HG03045 (cell line): ENCODE measurements around the gene NUDT17.

ENCODE experiments used
- ATAC-seq: cut with Tn5 transposase; IDR thresholded peaks from one replicate; pipeline ENCODE4 v1.9.1; 2021; ENCODE audit warnings: mild to moderate bottlenecking, moderate library complexity; ENCODE audit not compliant: unreplicated experiment

The NUDT17 gene

DNA sequence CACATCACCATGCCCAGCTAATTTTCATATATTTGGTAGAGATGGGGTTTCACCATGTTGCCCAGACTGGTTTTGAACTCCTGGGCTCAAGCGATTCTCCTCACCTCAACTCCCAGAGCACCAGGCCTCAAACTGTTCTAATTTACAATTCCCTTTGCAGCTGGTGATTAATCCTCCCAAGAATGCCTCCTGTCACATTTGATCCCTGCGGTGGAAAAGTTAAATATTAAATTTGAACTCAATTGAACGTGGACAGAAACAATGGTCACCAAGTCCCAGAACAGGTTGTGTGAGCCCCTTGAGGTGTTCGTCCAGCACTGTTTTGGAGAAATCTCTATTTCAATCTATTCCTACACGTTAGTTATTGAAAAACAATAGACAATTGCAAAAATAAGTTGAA lies 42.2 kb downstream of the NUDT17 start:
- ATAC-seq, result no peak

DNA sequence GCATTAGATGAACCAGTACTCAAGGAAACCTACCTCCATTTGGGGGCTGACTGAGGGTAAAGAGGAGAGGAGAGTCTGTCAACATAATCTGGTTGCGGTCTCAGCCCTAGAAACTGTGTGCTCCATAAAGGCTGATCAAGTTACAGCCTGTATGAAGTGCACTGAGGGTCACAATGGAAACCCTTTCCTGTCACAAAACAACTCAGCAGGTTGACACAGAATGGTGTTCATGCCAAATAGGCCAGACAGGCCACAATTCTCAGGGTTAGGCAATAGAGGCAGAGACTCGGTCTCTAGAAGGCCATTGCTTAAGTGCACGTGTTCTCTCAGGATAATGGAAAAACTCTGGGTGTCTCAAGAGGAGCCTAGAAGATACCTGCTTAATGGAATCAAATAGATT lies 44.3 kb downstream of the NUDT17 start:
- ATAC-seq, result no peak

DNA sequence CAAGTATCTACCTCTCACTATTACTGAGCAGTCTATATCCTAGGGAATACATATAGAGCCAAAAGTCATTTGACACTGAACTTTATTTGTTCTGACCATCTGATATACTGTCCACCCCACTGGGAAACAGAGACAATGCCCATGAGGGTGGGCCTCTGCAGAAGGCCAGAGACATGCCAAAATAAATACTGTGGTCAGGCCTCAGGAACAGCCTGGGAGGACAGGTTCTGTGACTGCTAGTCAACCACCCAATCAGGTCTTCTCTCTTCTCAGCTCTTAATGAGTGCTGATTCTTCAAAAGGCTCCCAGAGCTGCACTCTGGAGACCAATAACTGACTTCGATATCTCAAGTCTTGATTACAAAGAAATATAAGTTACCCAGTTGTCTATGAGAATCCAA lies 45.7 kb downstream of the NUDT17 start:
- no peak for ATAC-seq

DNA sequence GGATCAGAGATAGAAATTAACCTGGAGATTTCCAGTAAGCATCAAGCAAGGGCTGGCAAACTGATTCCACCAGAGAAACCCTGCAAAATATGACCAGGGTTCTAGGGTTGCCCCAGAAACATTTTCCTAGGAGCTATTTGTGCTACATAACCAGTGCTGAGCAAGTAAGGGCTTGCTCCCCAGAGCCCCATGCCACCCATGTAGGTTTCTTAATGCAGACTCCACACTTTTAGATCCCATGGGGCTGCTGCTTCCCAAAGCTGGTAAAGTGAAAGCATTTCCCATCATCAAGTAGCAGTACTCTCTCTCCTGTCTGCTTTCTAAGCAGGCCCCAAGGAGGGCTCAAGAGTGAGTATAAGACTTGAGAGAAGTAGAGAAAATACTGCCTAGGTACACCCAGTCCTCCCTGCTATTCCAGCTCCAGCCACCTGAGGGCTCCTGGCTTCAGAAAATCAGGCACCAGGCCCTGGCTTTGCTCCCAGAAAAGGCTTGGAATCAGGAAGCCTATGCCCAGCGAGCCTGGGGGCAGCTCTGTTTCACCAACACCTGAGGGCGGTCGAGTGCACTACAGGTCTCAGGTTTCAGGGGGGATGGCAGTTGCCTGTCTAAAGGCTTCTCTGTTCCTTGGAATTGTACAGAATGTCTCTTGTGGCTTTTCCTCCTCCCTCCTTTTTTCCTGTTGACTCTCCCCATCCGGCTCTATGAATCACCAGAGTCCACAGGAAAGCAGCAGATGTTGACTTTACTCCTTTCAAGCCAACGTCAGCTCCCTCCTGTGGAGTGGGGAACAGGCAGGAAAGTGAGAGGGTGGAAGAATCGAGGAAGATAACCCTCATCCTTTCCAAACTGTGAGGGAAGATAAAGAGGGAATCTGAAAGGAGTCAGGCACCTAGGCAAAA lies 46.4 kb downstream of the NUDT17 start:
- no peak for ATAC-seq

DNA sequence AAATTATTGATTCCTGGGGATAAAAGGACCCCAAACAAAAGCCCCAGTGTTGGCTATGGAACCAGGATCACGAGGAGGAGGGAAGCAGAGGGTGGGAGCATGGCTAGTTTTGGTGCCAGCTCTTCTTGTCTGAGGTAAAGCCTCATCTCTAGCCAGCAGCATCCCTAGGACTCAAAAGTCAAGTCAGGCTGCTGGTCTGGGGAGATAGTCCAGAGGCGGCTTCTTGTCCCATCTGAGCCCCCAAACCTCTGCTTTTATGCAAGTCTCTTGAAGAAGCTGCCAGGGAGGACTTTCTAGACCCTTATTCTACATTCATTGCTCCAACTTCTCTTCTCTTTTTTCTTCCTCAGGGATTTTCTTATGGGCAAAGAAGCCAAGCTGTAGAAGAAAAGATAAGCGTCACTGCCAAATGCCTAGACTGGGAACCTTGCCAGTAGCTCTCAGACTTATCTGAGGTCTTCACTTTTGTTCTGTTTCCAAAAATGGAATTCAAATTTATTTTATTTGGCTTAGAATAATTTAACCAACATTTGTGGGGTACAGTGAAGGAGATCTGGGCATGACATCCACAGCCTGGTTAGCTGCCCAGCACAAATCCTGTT lies 47.2 kb downstream of the NUDT17 start:
- ATAC-seq, result no peak

DNA sequence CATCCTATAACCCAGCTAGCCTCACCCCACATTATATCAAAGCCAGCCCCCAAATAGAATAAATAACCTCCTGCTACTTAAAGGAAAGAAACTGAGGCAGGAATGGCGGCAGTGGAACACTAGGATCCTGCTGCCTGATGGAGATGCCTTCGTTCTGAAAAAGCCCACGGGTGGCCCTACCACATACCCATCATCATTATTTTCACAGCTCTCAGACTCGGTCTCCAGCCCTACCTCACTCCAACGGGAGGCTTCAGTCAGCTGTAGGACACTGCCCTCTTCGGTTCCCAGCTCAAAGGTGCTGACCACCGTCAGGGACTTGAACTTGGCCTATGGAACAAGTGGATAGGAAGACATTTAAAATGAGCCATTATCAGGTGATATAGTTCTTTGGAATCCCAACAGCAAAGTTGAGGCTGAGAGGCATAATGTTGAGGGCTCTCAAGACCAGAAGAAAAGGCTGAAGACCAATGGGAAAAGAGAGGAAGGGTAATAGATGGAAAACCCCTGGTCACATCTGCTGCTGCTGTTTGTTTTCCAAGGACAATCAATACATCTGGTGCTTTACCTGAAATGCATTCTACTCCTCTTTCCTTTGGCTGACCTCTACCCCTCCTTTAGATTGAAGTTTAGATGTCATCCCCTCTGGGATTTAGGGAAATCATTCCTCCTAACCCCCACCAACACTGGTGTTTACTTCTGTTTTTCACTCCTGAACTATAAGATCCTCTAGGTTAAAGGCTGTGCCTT lies 48.1 kb downstream of the NUDT17 start:
- ATAC-seq, result no peak

DNA sequence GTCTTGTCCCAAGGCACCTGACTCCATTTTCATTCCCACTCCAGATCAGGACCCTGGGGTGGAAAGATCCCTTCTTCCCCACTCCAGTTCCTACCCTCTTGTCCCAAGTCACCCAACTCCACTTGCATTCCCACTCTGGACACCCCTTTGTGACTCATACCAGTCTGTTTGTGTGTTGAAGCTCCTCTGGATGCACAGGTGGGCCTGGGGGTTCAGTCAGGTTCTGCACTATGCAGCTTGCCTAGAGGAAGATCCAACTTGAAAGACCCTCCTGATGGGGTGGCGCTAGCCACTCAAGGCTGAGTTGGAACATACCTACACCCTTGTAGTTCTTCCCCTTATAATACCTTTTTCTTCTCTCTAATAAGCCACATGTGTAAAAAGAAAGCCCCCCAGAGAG lies 50.0 kb downstream of the NUDT17 start:
- ATAC-seq, result no peak

DNA sequence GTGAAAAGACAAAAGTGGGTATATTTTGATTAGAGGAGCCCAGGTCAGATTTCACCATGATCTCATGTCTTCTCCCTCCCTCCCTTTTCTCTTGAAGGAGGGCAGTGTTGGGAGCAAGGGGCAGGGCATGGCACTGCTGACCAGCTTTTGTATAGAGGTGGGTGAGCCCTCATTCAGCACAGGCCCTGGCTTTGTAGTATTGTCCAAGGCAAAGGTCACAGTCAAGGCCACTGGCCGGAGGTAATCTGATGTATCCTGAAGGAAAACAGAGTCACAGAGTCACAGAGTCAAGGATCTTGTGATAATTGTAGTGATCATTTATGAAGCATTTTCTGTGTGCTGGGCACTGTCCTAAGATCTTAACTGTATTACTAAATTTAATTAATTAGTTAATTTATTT lies 52.5 kb downstream of the NUDT17 start:
- no peak for ATAC-seq
